Naive B cell (primary cell): ENCODE results near the gene PREB. TPM values are rescaled to one million over a fixed set of nuclear protein-coding genes. Genes with fewer than 3 reads are reported as not detected.

Source experiments
- ATAC-seq, 2 donors: fragments of 150-1000 bp; cut with Tn5 transposase; 2 replicates each; pipeline ENCODE4 v1.10.0; 2021; ENCODE audit warnings: low read depth in 2 of 2, mild to moderate bottlenecking in 2 of 2, moderate library complexity in 2 of 2
- DNase-seq: peaks from one replicate; pipeline ENCODE4 v3.0.0; 2022
- H3K27ac Mint-ChIP-seq, 6 donors: one replicate each; pipeline ENCODE4 v1.8.0; 2020 to 2022; ENCODE audit warnings: mild to moderate bottlenecking in 6 of 6, mixed read lengths in 6 of 6, moderate library complexity in 5 of 6, inconsistent platforms in 2 of 6
- H3K27me3 Mint-ChIP-seq, 3 donors: one replicate each; pipeline ENCODE4 v1.8.0; 2021 to 2022; ENCODE audit warnings: mixed read lengths in 3 of 3, mild to moderate bottlenecking in 1 of 3
- H3K36me3 Mint-ChIP-seq, 2 donors: one replicate each; pipeline ENCODE4 v1.8.0; 2020 to 2022; ENCODE audit warnings: mixed read lengths in 2 of 2, inconsistent platforms in 1 of 2, mild to moderate bottlenecking in 1 of 2
- H3K4me1 Mint-ChIP-seq, 3 donors: one replicate each; pipeline ENCODE4 v1.8.0; 2020 to 2022; ENCODE audit warnings: mixed read lengths in 3 of 3, inconsistent platforms in 1 of 3, mild to moderate bottlenecking in 1 of 3, moderate library complexity in 1 of 3
- H3K4me3 Mint-ChIP-seq, 8 donors: one replicate each; pipeline ENCODE4 v1.8.0; 2020 to 2022; ENCODE audit warnings: mild to moderate bottlenecking in 8 of 8, mixed read lengths in 8 of 8, moderate library complexity in 8 of 8, inconsistent platforms in 2 of 8
- H3K9me3 Mint-ChIP-seq, 7 donors: one replicate each; pipeline ENCODE4 v1.8.0; 2020 to 2022; ENCODE audit warnings: mixed read lengths in 7 of 7, mild to moderate bottlenecking in 5 of 7, inconsistent platforms in 2 of 7, moderate library complexity in 1 of 7
- polyA plus RNA-seq, 6 donors: library from polyadenylated mRNA; unstranded; fragments of 300-500 nt; fragmentation: Illumina TruSeq; gene quantifications; one replicate each; pipeline ENCODE4 v1.2.3, GENCODE V29; 2021; ENCODE audit warnings: low read depth in 6 of 6

PREB gene
- polyA plus RNA-seq, 6 donors from 2014 or later: 51.0 to 101 (median 56.2) TPM

- Mint-ChIP-seq H3K4me3 (peak overlapping the region in 7 of 8 donors; percentile 25 to 81 (median 68)), H3K4me1 (peaks cover 14 to 17% (median 15%) of the 10 kb centered on the region in 3 donors), H3K36me3 (peaks cover 0 to 3% of the 10 kb centered on the region in 2 donors), H3K27me3 (no peaks in the 10 kb centered on the region), H3K9me3 (no peaks in the 10 kb centered on the region), H3K27ac (peak overlapping the region in 1 of 6 donors; percentile 14)
- no peak for DNase-seq
- ATAC-seq: no peak
Measured at GRCh38 chr2:27095427-27095744, 39.0 kb downstream of the PREB start.

GRCh38 chr2:27094353-27094984, 40.0 kb downstream of the PREB start:
- H3K27ac Mint-ChIP-seq: no peak overlapping the region
- H3K36me3 Mint-ChIP-seq: peaks cover 0 to 3% of the 10 kb centered on the region in 2 donors
- H3K4me3 Mint-ChIP-seq: peak overlapping the region in 1 of 8 donors; percentile 8
- no peaks in the 10 kb centered on the region for H3K27me3 Mint-ChIP-seq
- H3K9me3 Mint-ChIP-seq: no peaks in the 10 kb centered on the region
- no peak for ATAC-seq
- peaks cover 14 to 17% (median 15%) of the 10 kb centered on the region in 3 donors for H3K4me1 Mint-ChIP-seq
- DNase-seq: no peak

- Mint-ChIP-seq H3K9me3 (no peaks in the 10 kb centered on the region), H3K27ac (peak overlapping the region in 1 of 6 donors; percentile 65), H3K4me3 (peak overlapping the region in 3 of 8 donors; percentile 8 to 51 (median 47)), H3K4me1 (peaks cover 14 to 17% (median 15%) of the 10 kb centered on the region in 3 donors), H3K36me3 (no peaks in the 10 kb centered on the region), H3K27me3 (no peaks in the 10 kb centered on the region)
- no peak for DNase-seq
- ATAC-seq: no peak
Measured at GRCh38 chr2:27093430-27094352, 40.7 kb downstream of the PREB start.

GRCh38 chr2:27092696-27093429, 41.6 kb downstream of the PREB start:
- Mint-ChIP-seq H3K27me3 (no peaks in the 10 kb centered on the region), H3K4me1 (peaks cover 14 to 20% (median 15%) of the 10 kb centered on the region in 3 donors), H3K4me3 (no peak overlapping the region), H3K9me3 (no peaks in the 10 kb centered on the region), H3K27ac (peak overlapping the region in 2 of 6 donors; percentile 49 to 65), H3K36me3 (no peaks in the 10 kb centered on the region)
- DNase-seq (no peak), ATAC-seq (no peak)

- H3K4me3 Mint-ChIP-seq: no peak overlapping the region
- H3K4me1 Mint-ChIP-seq: peaks cover 15 to 23% (median 18%) of the 10 kb centered on the region in 3 donors
- H3K36me3 Mint-ChIP-seq: no peaks in the 10 kb centered on the region
- H3K9me3 Mint-ChIP-seq: no peaks in the 10 kb centered on the region
- no peaks in the 10 kb centered on the region for H3K27me3 Mint-ChIP-seq
- ATAC-seq: no peak
- H3K27ac Mint-ChIP-seq: no peak overlapping the region
- no peak for DNase-seq
Measured at GRCh38 chr2:27091746-27092695, 42.4 kb downstream of the PREB start.

- Mint-ChIP-seq H3K27me3 (no peaks in the 10 kb centered on the region), H3K4me1 (peaks cover 3 to 12% (median 10%) of the 10 kb centered on the region in 3 donors), H3K9me3 (no peaks in the 10 kb centered on the region), H3K36me3 (no peaks in the 10 kb centered on the region), H3K4me3 (peak overlapping the region in 1 of 8 donors; percentile 84), H3K27ac (no peak overlapping the region)
- ATAC-seq (no peak), DNase-seq (no peak)
Measured at GRCh38 chr2:27089111-27089954, 45.1 kb downstream of the PREB start.

GRCh38 chr2:27088634-27089033, 45.8 kb downstream of the PREB start:
- Mint-ChIP-seq H3K9me3 (no peaks in the 10 kb centered on the region), H3K27ac (no peak overlapping the region), H3K36me3 (no peaks in the 10 kb centered on the region), H3K4me1 (peaks cover 3 to 12% (median 10%) of the 10 kb centered on the region in 3 donors), H3K4me3 (peak overlapping the region in 5 of 8 donors; percentile 30 to 84 (median 55)), H3K27me3 (no peaks in the 10 kb centered on the region)
- DNase-seq: no peak
- ATAC-seq: no peak

- no peaks in the 10 kb centered on the region for H3K27me3 Mint-ChIP-seq
- H3K9me3 Mint-ChIP-seq: no peaks in the 10 kb centered on the region
- no peak for ATAC-seq
- H3K4me3 Mint-ChIP-seq: peak overlapping the region in 6 of 8 donors; percentile 56 to 88 (median 82)
- DNase-seq: no peak
- H3K27ac Mint-ChIP-seq: no peak overlapping the region
- H3K36me3 Mint-ChIP-seq: no peaks in the 10 kb centered on the region
- H3K4me1 Mint-ChIP-seq: peaks cover 6 to 12% (median 10%) of the 10 kb centered on the region in 3 donors
Measured at GRCh38 chr2:27087823-27088410, 46.5 kb downstream of the PREB start.

GRCh38 chr2:27086724-27087593, 47.5 kb downstream of the PREB start, which contains the start of gene KHK:
TSS of gene KHK (plus strand) at chr2:27086772. CDS start at chr2:27087260, 488 bp downstream.
- Mint-ChIP-seq H3K36me3 (no peaks in the 10 kb centered on the region), H3K4me3 (peak within 1 kb of the TSS; percentile 81 to 92 (median 87)), H3K27ac (peak within 1 kb of the TSS; percentile 67 to 92 (median 84)), H3K4me1 (peaks cover 6 to 12% (median 10%) of the 10 kb centered on the region in 3 donors), H3K9me3 (no peaks in the 10 kb centered on the region), H3K27me3 (no peaks in the 10 kb centered on the region)
- ATAC-seq (no peak), DNase-seq (no peak)

GRCh38 chr2:27086090-27086723, 48.2 kb downstream of the PREB start:
- H3K36me3 Mint-ChIP-seq: no peaks in the 10 kb centered on the region
- H3K4me3 Mint-ChIP-seq: peak overlapping the region; percentile 81 to 92 (median 87)
- no peaks in the 10 kb centered on the region for H3K9me3 Mint-ChIP-seq
- ATAC-seq (peak; percentile 91 to 92), DNase-seq (peak; percentile 99)
- no peaks in the 10 kb centered on the region for H3K27me3 Mint-ChIP-seq
- peaks cover 12 to 18% (median 16%) of the 10 kb centered on the region in 3 donors for H3K4me1 Mint-ChIP-seq
- peak overlapping the region; percentile 67 to 92 (median 84) for H3K27ac Mint-ChIP-seq
